KOPT-K1 (cell line): Measurements from ENCODE around the gene BMP8A.
"Not testable (repeated sequence)": the region's sequence is repeated elsewhere in the genome, so short reads cannot be mapped to it uniquely, and the experiment has no call there.

Experiments
- H3K27ac ChIP-seq: fragments of 200-600 bp; sonication (generic); 2 replicates; pipeline ENCODE4 v1.5.1; 2016; ENCODE audit warnings: antibody characterized with exemption, mild to moderate bottlenecking, low read depth, low read length; ENCODE audit not compliant: poor library complexity, severe bottlenecking
- H3K36me3 ChIP-seq: fragments of 200-600 bp; sonication (generic); 2 replicates; pipeline ENCODE4 v1.5.1; 2017; ENCODE audit warnings: antibody characterized with exemption, mild to moderate bottlenecking, low read length, moderate library complexity; ENCODE audit not compliant: insufficient read depth
- H3K9me3 ChIP-seq: fragments of 200-600 bp; sonication (generic); 2 replicates; pipeline ENCODE4 v1.5.1; 2017; ENCODE audit warnings: antibody characterized with exemption, low read length, mild to moderate bottlenecking; ENCODE audit not compliant: insufficient read depth, poor library complexity, severe bottlenecking

Gene BMP8A, protein sequence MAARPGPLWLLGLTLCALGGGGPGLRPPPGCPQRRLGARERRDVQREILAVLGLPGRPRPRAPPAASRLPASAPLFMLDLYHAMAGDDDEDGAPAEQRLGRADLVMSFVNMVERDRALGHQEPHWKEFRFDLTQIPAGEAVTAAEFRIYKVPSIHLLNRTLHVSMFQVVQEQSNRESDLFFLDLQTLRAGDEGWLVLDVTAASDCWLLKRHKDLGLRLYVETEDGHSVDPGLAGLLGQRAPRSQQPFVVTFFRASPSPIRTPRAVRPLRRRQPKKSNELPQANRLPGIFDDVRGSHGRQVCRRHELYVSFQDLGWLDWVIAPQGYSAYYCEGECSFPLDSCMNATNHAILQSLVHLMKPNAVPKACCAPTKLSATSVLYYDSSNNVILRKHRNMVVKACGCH

DNA sequence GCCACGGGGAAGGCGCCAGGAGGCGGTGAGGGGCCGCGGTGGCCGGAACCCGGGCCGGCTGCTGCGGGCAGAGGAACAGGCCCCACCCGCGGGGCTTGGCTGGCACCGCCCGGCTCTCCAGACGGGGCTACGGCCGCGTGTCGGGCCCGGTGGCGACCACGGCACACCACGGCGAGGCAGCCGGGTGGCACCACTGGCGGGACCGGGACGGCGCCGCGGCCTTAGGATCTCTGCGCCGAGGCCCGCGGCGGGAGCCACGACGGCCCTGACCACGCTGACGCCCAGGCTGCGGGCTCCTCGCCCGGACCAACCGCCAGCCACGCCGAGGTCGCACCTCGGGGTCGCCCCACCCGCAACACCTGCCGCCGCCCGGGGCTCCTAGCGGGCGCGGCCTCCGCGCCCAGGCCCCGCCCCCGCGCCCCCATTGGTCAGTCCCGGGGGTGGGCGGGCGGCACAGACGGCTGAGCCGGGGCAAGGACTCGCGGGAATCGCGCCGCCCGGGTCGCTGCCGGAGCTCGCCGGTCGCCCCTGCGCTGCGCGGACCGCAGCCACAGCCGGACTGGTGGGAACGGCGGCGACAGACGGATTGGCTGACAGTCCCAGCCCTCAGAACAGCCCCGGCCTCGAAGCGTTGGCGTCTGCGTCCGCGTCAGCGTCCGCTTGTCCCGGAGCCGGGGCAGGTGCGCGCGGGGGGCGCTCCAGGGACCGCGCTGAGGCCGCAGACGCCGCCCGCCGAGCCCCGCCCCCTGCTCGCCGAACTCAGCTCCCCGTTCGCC, at the start of gene BMP8A:
Gene BMP8A, plus strand, starts transcription at position 491 of the 776 bp plus-strand sequence. CDS start 356 bp downstream, outside the sequence.
- Histone ChIP-seq H3K9me3 (no peaks in the 10 kb centered on the region), H3K27ac (no peak within 1 kb of the TSS), H3K36me3 (peaks cover 18% of the 10 kb centered on the region)

DNA sequence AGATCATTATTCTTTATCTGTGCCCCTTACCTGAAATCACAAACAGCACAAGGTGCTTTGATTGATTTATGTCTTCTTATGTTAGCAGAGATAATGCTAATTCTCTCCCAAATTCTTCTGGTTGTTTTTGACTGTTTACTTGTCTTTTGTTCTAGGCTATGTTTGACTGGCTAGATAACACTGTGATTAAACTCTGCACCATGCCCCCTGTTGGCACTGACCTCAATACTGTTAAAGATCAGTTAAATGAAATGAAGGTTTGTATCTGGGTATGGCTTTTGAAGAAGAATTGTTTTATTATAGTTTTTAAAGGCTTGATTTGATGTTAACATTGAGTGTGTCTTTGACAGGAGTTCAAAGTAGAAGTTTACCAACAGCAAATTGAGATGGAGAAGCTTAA, 49.6 kb upstream of the BMP8A start:
- Histone ChIP-seq H3K9me3 (no peaks in the 10 kb centered on the region), H3K36me3 (peaks cover 93% of the 10 kb centered on the region), H3K27ac (no peak overlapping the region)

DNA sequence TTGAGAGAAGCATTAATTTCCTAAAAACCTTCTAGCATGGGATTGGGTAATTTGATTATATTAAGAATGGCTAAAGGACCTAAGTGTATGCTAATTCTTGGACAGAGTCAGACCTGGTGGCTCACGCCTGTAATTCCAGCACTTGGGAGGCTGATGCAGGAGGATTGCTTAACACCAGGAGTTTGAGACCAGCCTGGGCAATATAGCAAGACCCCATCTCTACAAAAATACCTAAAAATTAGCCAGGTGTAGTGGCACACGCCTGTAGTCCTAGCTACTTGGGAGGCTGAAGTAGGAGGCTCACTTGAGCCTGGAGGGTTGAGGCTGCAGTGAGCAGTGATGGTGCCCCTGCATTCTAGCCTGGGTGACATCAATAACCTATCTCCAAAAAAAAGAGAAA, 45.9 kb upstream of the BMP8A start:
- H3K27ac ChIP-seq, result no peak overlapping the region
- peaks cover 96% of the 10 kb centered on the region for H3K36me3 ChIP-seq
- H3K9me3 ChIP-seq, result no peaks in the 10 kb centered on the region

DNA sequence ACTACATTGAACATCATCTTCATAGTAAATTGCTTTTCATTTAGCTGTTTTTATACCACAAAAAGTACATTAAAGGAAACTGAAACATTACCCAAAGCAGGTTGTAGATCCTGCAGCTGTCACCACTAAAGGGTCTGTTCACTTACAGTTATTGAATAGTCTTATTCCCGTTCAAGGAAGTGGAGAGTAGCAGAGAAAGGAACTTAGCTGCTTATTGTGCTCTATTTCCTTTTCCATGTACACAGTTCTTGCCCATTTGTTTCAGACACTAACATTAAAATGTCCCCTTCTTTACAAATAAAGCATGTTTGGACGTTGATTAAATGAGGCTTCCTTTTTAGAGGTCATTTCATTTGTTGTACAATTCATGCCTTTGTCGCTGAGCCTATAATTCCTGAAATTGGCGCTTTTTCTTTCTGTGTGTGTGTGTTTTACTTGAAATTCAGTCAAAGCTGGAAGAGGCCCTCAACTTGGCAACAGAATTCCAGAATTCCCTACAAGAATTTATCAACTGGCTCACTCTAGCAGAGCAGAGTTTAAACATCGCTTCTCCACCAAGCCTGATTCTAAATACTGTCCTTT, 44.4 kb upstream of the BMP8A start:
- no peaks in the 10 kb centered on the region for H3K9me3 ChIP-seq
- no peak overlapping the region for H3K27ac ChIP-seq
- H3K36me3 ChIP-seq, result peaks cover 96% of the 10 kb centered on the region

DNA sequence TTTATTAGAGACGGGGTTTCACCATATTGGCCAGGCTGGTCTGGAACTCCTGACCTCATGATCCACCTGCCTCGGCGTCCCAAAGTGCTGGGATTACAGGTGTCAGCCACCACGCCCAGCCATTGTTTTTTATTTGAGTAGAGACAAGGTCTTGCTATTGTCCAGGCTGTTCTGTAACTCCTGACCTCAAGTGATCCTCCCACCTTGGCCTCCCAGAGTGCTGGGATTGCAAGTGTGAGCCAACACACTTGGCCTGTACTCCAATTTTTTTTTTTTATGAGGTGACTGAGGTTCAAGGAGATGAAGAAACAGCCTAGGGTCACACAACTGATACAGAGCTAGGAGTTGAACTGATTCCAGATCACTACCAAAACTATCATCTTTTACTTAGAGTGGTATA, 41.4 kb upstream of the BMP8A start:
- not testable (repeated sequence) for H3K27ac ChIP-seq, H3K9me3 ChIP-seq
- peaks cover 97% of the 10 kb centered on the region for H3K36me3 ChIP-seq

DNA sequence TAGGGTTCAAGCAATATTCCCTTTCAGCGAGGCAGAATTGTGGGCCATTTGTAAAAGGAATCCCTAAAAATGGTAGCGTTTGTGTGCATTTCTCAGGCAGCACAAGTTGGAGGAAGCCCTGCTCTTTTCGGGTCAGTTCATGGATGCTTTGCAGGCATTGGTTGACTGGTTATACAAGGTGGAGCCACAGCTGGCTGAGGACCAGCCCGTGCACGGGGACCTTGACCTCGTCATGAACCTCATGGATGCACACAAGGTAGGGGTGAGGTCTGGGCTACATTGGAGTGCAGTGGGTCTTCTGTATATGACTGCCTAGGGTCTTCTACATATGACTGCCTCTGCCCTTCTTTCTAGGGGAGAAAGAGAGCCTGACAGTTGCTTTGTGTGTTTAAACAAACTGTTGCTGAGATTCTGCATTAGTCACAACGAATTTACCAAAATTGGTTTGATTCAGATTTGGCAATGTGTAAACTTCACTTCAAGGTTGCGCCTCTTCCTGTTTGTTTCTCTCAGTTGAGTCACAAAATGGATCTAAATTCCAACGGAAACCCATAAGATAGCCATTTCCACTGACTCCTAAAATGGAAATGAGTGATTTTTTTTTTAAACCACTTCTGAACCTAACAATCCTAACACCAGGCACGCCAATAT, 40.4 kb upstream of the BMP8A start:
- H3K27ac ChIP-seq, result no peak overlapping the region
- peaks cover 97% of the 10 kb centered on the region for H3K36me3 ChIP-seq
- H3K9me3 ChIP-seq, result no peaks in the 10 kb centered on the region

DNA sequence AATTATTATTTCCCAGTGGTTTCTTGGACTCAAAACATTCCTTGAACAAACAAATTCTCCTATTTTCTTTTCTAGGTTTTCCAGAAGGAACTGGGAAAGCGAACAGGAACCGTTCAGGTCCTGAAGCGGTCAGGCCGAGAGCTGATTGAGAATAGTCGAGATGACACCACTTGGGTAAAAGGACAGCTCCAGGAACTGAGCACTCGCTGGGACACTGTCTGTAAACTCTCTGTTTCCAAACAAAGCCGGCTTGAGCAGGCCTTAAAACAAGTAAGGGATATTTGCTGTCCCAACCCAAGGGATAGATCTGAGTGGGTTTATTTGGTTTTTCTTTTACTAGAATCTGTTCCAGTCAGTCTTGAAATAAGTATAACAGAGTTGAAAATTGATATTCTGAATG, 39.4 kb upstream of the BMP8A start:
- H3K27ac ChIP-seq, result no peak overlapping the region
- H3K36me3 ChIP-seq, result peaks cover 99% of the 10 kb centered on the region
- no peaks in the 10 kb centered on the region for H3K9me3 ChIP-seq

DNA sequence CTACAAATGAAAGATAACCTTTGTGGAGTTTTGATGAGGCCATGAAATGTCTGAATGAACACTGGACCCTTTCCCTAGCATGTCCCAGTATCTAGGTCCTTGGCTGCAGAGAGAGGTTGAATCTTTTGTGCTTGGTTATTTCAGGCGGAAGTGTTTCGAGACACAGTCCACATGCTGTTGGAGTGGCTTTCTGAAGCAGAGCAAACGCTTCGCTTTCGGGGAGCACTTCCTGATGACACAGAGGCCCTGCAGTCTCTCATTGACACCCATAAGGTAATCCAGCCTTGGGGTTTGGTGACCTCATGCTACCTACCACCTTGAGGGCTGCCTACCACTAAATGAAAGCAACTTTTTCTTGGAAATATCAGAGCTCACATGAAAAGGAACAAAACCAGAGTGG, 38.9 kb upstream of the BMP8A start:
- Histone ChIP-seq H3K9me3 (no peaks in the 10 kb centered on the region), H3K27ac (no peak overlapping the region), H3K36me3 (peaks cover 99% of the 10 kb centered on the region)

DNA sequence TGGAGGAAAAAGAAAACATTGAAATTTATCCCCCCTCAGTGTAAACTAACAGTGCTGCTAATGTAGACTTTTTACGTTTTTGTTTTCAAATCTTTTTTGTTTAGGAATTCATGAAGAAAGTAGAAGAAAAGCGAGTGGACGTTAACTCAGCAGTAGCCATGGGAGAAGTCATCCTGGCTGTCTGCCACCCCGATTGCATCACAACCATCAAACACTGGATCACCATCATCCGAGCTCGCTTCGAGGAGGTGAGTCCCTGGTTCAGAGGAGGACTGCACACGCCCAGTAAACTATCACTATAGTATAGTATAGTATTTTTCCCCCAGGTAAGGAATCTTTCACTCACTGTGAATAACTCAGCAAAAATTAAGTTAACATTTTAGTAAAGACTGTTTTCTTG, 37.8 kb upstream of the BMP8A start:
- H3K27ac ChIP-seq, result no peak overlapping the region
- no peaks in the 10 kb centered on the region for H3K9me3 ChIP-seq
- peaks cover 99% of the 10 kb centered on the region for H3K36me3 ChIP-seq

DNA sequence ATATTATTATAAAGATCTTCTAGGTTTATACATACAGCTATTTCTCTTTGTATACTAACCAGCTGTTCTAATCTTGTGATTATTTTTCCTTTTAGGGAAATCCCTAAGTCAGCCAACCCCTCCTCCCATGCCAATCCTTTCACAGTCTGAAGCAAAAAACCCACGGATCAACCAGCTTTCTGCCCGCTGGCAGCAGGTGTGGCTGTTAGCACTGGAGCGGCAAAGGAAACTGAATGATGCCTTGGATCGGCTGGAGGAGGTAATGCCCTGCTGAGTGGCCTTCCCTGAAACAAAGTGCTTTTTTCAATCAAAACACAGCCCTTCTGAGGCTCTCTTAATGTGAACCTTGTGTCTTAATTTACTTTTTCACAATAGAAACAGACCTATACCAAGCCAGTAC, 32.4 kb upstream of the BMP8A start:
- Histone ChIP-seq H3K9me3 (no peaks in the 10 kb centered on the region), H3K27ac (no peak overlapping the region), H3K36me3 (peaks cover 100% of the 10 kb centered on the region)

DNA sequence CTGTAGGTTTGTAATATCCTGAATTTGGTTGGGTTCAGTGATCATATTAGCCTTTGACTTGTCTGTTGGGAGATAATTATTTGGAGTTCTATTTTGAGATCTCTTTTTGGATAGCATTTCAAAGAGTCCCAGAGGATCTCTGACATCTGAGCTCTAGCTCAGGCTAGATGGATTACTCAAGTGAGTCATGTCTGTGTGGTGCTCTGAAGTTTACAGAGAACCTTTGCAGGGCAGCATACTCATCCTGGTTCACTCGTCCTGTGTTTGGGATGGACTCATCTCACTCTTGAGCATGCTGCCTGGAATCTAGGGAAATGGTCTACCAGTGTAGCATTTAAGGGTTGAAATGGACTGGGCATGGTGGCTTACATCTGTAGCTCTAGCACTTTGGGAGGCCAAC, 29.4 kb upstream of the BMP8A start:
- H3K27ac ChIP-seq, result no peak overlapping the region
- no peaks in the 10 kb centered on the region for H3K9me3 ChIP-seq
- H3K36me3 ChIP-seq, result peaks cover 100% of the 10 kb centered on the region

DNA sequence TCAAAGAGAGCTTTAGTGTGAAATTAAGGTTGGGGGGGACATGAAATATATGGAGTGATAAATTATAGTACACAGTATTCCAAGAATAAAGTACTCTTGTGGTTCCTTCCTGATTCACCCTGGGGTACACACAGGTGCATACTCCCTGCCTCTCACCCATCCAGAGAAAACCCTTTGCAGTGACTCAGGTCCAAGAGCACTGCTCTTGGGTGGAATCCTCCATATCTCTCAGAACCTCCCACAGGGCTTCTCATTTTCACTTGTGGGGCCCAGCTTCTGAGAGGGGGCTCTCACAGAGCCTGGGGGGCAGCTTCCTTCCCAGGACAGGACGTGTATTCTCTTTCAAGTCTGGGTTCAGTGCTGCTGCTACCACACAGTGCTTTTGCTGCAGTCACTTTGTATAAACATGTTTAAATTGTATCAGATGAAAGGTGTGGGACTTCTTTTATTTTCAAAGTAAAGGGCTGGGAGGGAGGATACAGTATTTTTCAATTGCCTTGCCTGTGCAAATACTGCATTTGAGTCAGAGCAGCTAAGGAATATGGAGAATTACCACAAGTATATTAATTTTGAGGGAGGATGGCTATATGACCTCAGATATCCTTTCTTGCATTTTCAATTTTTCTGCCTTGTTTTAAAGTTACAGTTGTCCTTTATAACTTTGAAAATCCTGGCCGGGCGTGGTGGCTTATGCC, 24.9 kb upstream of the BMP8A start:
- no peak overlapping the region for H3K27ac ChIP-seq
- H3K9me3 ChIP-seq, result no peaks in the 10 kb centered on the region
- H3K36me3 ChIP-seq, result peaks cover 100% of the 10 kb centered on the region

DNA sequence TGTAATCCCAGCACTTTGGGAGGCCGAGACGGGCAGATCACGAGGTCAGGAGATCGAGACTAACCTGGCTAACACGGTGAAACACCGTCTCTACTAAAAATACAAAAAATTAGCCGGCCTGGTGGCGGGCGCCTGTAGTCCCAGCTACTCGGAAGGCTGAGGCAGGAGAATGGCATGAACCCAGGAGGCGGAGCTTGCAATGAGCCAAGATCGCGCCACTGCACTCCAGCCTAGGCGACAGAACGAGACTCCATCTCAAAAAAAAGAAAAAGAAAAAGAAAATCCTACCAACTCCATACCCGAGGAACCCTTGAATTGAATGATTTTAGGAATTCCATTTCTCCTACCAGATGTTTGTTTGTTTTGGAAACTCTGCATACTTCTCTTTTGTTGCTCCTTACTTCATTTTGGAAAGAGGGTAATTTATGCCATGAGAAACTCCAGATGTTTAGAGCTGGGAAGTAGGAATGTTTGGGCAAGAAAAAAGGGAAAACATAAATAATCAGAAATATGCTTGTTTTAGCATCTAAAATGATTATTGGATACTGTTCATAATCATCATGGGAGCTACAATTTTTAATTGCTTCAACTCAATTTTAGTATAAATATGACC, 24.2 kb upstream of the BMP8A start:
- peaks cover 100% of the 10 kb centered on the region for H3K36me3 ChIP-seq
- not testable (repeated sequence) for H3K27ac ChIP-seq, H3K9me3 ChIP-seq

DNA sequence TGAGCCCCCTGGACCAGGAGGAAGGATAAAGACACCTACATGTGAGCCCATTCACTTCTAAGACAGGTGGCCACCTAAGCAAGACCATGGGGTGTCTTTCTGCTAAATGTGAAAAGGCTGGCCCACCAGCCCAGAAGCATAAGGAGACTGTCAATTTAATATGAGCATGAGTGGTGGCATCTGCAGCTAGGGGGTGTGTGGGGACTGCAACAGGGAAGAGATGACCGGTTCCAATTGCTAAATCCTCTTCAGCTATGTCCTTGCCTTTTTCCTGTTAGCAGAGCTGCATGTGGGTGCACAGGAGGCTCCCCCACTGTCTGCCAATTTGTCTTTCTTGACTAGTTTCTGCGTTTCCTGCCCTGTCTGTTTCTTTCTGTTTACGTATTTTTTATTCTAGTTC, 22.3 kb upstream of the BMP8A start:
- no peak overlapping the region for H3K27ac ChIP-seq
- no peaks in the 10 kb centered on the region for H3K9me3 ChIP-seq
- peaks cover 100% of the 10 kb centered on the region for H3K36me3 ChIP-seq
